ENCODE results near the gene CHID1. TPM values are rescaled to one million over a fixed set of nuclear protein-coding genes. Genes with fewer than 3 reads are reported as not detected.
A peak's percentile ranks its signal among the peaks of the same experiment; 100 is the strongest.

CHID1 gene
- total RNA-seq, 2 donors from 2014 or later: 52.0 to 54.2 TPM

- DNase-seq (no peak), ATAC-seq (no peak)
- intact Hi-C loops (cut with DNase I, micrococcal nuclease): no loop called here
Measured at GRCh38 chr11:823441-824291, 86.9 kb downstream of the CHID1 start.

DNA sequence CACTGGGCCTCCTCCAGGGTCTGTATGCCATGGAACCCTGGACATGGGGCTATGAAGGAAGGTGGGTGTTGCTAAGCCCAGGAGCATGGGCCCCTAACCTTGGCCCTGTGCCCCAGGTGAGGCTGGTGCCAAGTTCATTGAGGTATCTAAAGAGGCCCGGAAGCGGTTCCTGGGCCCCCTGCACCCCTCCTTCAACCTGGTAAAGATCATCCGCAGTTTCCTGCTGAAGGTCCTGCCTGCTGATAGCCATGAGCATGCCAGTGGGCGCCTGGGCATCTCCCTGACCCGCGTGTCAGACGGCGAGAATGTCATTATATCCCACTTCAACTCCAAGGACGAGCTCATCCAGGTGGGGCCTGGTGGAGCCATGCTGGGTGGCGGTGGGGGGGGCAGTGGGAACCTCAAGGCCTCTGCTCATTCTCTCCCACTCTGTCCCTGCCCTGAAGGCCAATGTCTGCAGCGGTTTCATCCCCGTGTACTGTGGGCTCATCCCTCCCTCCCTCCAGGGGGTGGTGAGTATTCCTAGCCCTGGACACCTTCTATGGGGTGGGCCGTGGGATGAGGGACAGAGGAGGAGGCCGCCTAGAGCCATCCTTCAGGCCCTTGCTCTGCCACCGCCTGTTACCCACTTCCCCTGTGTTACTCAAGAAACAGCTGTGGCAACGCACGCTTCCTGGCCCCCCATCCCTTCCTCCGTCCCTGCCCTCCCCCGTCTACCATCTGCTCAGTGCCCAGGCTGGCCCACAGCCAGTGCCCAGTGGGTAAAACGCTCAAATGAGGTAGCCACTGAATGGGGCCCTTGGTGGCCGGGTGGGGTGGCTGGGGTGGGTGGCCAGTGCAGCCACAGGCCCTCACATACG, 88.9 kb downstream of the CHID1 start:
- ATAC-seq (no peak), DNase-seq (no peak)
- intact Hi-C loops (cut with DNase I, micrococcal nuclease): no loop called here

GRCh38 chr11:820655-821511, 89.7 kb downstream of the CHID1 start:
- DNase-seq: peak in 1 of 2 donors; percentile 86
- intact Hi-C loops (cut with DNase I, micrococcal nuclease): no loop called here
- peak; percentile 35 for ATAC-seq

- DNase-seq: peak; percentile 97
- intact Hi-C loops (cut with DNase I, micrococcal nuclease): no loop called here
- ATAC-seq: peak; percentile 61
Measured at GRCh38 chr11:819943-820649, 90.5 kb downstream of the CHID1 start.

- DNase-seq: peak; percentile 91 to 96
- peak; percentile 76 for ATAC-seq
- intact Hi-C loops (cut with DNase I, micrococcal nuclease): no loop called here
Measured at GRCh38 chr11:819129-819931, 91.3 kb downstream of the CHID1 start.

DNA sequence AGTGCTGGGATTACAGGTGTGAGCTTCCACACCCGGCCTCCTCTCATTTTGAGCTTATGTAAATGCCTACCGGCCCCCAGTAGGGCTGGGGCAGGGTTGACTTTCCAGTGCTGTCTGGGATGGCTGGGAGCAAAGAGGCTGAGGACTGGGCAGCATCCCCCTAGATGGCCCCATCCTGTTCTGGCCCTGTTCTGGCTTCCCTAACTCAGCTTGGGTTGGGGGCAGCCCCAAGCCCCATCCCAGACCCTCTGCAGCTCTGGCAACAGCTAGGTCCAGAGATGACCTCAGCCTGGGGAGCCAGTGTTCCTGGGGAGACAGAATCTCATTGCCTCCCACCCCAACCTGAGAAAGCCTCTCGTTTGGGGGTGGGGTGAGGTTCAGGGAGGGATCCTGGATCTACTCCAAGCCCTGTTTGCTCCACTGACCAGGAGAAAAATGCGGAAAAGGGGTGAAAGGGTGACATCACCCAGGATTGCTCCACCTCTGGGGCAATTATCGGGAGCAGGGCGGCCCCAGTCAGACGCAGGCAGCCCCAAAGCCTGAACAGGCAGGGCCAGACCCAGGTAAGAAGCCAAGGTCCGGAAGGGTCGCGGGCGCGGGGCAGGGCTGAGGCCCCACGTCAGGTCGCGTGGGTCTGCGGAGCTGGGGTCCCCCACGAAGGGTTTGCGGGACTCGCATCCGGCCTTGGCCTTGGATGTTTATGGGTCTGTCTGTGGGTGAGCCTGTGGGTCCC, 92.0 kb downstream of the CHID1 start, which contains the start of gene PNPLA2:
Gene PNPLA2, plus strand, starts transcription at position 519 of the 733 bp plus-strand sequence. CDS start 805 bp downstream, outside the sequence.
- intact Hi-C loops (cut with DNase I, micrococcal nuclease): no loop called here
- DNase-seq (peak; percentile 66 to 79), ATAC-seq (peak; percentile 53)

Other genes with a start within 250 kb of the CHID1 start
- 10 to 100 TPM; 24.1 to 27.1 TPM for gene DEAF1, start 215.6 kb downstream of the CHID1 start, total RNA-seq
- 10 to 100 TPM; 26.9 to 31.3 TPM for gene TMEM80, start 215.0 kb downstream of the CHID1 start, total RNA-seq
- 100 to 1,000 TPM; 248 to 294 TPM for gene EPS8L2, start 204.6 kb downstream of the CHID1 start, total RNA-seq
- 100 to 1,000 TPM; 159 to 186 TPM for gene TALDO1, start 163.3 kb downstream of the CHID1 start, total RNA-seq
- 10 to 100 TPM; 49.2 to 60.2 TPM for gene GATD1, start 133.3 kb downstream of the CHID1 start, total RNA-seq
- gene CEND1, start 120.7 kb downstream of the CHID1 start, total RNA-seq: under 1 TPM in 1 of 2 donors, not detected in 1; 0.36 TPM
- 10 to 100 TPM; 16.0 to 16.8 TPM for gene SLC25A22, start 112.5 kb downstream of the CHID1 start, total RNA-seq
- 10 to 100 TPM; 20.0 to 25.8 TPM for gene PIDD1, start 105.6 kb downstream of the CHID1 start, total RNA-seq
- gene RPLP2, start 100.8 kb downstream of the CHID1 start, total RNA-seq: 1,000 to 10,000 TPM; 1,811 to 1,846 TPM
- gene PNPLA2, start 91.9 kb downstream of the CHID1 start, total RNA-seq: 100 to 1,000 TPM; 161 to 222 TPM
- 100 to 1,000 TPM; 117 to 122 TPM for gene CRACR2B, start 82.9 kb downstream of the CHID1 start, total RNA-seq
- gene CD151, start 77.9 kb downstream of the CHID1 start, total RNA-seq: 100 to 1,000 TPM; 443 to 462 TPM
- 10 to 100 TPM; 79.4 to 83.1 TPM for gene POLR2L, start 68.3 kb downstream of the CHID1 start, total RNA-seq
- gene TSPAN4, start 68.0 kb downstream of the CHID1 start, total RNA-seq: 10 to 100 TPM; 11.7 to 20.2 TPM
- 10 to 100 TPM; 61.6 to 68.8 TPM for gene AP2A2, start 15.1 kb upstream of the CHID1 start, total RNA-seq
- gene MUC6, start 125.9 kb upstream of the CHID1 start, total RNA-seq: not detected
- 1,000 to 10,000 TPM; 1,472 to 2,135 TPM for gene MUC2, start 164.1 kb upstream of the CHID1 start, total RNA-seq
- gene MUC5AC, start 247.1 kb upstream of the CHID1 start, total RNA-seq: under 1 TPM; 0.03 to 0.09 TPM